NCI-H446 (cell line): ENCODE results near the gene BTBD16.

ENCODE experiments used
- DNase-seq, 2 experiments: peaks; one replicate each; lab custom pipeline; 2025; lab: John Stamatoyannopoulos, UW

Gene BTBD16

DNA sequence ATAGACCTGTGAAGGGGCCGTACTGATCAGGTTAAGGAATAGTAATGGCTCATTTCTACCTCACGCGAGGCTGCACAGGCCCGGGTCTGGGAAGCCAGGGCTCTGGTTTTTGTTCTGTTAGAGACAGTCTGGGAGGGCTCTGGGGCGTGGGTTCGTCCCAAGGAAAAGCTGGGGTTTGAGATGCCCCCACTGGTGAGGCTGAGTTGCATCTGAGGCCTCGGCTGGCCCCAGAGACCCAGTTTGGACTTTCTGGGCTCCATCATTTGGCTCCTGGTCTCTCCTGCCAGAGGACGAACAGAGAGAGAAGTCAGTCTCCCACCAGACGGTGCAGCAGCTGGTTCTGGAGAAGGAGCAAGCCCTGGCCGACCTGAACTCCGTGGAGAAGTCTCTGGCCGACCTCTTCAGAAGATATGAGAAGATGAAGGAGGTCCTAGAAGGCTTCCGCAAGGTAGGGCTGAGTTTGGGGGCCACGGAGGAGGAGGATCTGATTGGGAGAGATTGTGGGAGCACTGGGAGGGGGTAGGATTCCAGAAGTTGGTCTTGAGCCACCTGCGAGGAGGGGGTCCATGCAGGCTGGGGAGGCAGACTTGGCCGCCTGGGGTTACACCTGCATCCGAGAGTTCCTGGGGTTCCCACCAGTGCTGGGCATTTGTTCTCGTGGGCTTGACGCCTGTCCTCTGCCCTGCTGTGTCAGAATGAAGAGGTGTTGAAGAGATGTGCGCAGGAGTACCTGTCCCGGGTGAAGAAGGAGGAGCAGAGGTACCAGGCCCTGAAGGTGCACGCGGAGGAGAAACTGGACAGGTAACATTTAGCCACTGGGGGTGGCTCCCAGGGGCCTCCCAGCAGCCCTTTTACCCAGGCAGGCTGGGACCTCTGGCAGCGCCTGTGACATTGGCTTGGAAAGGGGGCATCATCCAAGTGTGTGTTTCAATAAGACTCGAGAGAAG is 22.5 kb upstream of the BTBD16 start:
- no peak for DNase-seq

DNA sequence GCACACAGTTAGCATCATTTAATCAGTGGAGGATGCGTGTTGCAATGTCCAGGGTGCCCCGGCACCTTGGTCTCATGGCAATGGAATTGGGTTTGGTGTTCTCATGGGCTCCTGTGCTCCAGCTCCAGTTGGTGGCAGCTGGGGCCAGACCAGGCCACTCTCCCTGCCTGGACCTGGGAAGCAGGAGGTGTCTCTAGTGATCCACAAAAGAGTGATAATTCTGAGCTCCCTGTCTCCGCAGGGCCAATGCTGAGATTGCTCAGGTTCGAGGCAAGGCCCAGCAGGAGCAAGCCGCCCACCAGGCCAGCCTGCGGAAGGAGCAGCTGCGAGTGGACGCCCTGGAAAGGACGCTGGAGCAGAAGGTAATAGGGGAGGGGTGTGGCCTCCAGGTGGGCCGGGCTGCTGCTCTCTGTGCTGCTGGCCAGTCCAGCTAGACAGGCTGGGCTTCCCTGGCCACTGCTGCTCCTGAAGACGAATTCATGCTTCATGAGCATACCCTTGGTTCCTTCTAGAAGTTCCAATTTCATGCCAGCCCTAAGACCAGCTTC is 21.7 kb upstream of the BTBD16 start:
- no peak for DNase-seq

DNA sequence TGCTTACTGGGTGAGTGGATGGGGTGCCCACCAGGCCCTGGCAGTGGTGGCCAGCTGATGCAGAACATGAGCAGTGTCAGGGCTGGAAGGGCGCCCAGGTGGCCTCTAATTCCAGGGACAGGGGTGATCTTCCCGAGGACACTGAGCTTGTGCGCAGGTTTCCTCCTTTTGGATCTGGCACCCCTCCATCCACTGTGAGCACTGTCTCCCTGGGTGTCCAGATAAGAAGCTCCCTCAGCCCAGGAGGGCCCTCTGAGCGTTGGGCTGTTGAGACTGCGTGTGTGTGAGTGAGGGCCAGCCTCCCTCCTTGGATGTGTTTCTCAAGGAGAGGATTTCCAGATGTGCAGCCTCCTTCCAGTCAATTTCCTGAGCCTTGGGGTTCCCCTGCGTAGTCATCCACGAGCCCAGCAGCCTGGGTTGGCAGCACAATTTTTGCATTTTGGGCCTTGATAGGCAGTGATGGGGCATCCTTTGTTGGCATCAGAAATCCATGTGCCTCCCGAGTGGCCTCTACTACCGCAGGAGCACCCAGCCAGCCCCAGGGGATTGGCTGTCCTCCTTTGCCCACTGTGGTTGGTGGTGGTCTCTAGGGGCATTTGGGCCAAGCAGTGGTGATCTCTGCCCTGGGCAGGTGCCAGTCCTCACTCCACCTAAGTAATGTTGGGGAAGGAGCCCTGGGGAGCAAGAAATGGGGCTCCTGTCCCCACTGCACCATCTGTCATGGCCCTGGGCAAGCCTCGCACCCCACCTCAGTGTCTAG is 20.9 kb upstream of the BTBD16 start:
- DNase-seq: no peak

DNA sequence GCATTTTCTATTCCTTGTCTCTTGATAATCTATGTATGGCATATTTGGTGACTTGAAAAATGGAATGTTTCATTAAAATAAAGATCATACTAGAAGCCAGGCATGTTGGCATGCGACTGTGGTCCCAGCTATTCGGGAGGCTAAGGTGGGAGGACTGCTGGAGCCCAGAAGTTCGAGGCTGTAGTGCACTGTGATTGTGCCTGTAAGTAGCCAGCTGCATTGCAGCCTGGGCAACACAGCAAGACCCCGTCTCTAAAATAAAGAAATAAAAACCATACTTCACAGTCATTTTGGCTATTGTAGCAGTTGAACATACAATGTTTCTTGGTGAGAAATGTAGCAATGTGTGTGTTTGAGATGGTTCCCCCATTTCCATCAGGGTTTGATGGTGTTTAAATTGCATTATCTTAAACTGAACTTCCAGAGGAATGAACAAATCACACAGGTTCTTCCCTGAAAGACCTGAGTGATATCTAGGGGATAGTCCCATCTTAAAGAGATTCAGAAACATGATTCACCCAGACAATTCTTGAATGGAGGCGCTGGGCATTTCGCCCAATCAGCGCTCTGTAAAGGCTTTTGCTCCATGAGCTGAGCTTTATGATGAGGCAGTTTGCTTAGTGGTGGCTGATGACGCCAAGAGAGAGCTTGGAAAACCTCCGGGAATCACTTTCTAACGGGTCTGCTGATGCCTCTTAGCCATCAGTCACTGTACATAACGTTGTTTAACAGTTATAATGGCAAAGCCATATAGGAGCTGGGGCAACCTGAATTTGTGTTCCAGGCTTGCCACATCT is 19.4 kb upstream of the BTBD16 start:
- no peak for DNase-seq

DNA sequence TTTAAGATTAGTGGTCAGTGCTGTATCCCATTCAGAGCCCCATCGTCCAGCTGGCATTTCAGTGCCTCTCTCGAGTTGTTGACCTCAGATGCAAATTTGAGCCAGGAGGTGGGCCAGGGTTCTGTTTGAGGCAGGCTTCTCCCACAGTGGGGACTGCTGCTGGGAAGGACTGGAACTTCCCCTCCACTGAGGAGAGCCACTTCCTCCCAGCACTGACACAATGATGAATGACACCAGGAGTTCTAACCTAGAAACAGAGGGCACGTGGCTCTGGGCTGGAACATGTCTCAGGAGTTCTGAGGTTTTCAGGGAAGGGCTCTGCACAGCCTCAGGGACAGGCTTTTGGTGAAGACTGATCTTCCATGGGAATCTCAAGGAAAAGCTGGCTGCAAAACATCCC is 18.3 kb upstream of the BTBD16 start:
- no peak for DNase-seq

DNA sequence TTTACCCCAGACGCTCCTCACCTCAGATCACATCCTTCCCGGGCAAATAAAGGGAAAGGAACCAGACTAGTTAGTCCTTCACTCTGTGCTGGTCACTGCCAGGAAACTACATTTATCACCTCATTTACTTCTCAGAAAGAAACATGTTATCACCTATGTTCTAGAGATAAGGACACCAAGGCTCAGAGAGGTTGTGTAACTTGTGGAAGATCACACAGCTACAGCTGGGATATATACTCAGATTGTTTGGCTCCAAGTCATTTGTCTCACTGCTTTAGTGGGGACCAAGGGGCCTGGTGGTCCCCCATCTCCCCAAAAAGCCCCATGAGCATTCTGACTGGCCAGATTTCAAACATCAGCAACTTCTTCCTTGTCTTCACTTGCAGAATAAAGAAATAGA is 17.5 kb upstream of the BTBD16 start:
- DNase-seq: no peak

DNA sequence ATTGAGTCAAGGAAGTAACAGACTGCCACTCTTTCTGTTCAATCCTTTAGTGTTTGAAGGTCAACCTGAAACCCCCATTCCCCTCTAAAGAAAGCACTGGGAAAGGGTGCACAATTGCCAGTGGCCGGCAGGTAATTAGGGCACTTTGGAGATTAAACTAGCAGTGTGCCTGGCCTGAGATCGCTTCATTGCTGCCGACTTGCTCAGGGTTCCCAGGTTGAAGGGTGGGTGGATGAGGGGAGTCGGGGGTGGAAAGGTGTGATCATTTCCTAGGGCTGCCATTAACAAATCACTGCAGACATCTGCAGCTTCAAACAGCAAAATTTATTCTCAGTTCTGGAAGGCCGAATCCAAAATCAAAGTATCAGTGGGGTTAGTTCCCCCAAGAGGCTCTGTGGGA is 16.3 kb upstream of the BTBD16 start:
- no peak for DNase-seq

DNA sequence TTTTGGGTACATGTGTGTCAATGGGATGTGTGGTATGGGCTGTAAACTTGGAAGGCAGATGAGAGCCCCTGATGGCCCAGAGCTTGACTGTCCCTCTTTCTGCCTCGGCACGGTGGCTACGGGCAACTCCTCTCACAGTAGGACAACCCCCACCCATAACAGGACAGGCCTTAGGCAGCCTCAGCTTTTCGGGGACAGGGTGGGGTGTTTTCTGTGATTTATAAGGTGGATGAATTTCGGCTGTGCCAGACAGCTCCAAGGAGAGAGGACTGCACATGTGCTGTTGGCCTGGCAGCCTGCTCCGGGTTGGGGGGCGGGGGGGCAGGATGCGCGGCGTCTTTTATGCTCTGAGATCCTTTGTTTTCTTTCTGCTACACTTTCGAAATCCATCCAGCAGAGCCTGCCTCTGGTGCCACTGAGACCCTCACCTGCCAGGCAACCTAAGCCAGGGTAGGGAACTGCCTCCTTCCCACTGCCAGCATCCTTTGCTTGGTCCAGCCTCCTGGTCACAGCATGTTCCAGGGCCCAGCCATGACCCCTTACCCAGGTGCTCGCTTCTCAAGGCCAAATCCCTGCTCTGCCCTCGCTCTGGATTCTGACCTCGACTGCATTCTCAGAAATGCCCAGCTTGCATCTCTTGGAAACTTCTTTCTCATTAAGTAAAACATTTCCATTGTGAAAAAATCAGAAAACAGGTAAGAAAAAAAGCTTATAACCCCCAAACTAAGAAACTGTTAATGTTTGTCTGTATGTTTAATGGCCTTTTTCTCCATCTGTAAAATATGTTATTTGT is 15.4 kb upstream of the BTBD16 start:
- no peak for DNase-seq

DNA sequence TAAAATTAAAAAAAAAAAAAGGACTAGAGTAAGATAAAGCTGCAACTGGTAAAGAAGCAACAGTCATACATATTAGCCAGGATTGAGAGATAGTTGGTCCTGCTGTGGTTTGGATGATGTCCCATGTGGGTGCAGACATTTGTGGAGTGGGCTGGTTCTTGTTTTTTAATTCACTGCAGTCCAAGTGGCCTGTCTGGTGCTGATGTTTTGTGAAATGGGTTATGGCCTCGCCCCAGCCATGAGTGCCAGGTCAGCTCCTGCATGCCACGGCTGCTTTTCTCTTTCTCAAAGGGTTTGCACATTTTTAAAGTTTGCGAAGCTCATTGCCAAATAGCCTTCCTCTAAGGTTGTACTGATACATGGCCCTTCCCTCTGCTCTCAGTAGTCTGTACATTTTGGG is 14.1 kb upstream of the BTBD16 start:
- DNase-seq: no peak

DNA sequence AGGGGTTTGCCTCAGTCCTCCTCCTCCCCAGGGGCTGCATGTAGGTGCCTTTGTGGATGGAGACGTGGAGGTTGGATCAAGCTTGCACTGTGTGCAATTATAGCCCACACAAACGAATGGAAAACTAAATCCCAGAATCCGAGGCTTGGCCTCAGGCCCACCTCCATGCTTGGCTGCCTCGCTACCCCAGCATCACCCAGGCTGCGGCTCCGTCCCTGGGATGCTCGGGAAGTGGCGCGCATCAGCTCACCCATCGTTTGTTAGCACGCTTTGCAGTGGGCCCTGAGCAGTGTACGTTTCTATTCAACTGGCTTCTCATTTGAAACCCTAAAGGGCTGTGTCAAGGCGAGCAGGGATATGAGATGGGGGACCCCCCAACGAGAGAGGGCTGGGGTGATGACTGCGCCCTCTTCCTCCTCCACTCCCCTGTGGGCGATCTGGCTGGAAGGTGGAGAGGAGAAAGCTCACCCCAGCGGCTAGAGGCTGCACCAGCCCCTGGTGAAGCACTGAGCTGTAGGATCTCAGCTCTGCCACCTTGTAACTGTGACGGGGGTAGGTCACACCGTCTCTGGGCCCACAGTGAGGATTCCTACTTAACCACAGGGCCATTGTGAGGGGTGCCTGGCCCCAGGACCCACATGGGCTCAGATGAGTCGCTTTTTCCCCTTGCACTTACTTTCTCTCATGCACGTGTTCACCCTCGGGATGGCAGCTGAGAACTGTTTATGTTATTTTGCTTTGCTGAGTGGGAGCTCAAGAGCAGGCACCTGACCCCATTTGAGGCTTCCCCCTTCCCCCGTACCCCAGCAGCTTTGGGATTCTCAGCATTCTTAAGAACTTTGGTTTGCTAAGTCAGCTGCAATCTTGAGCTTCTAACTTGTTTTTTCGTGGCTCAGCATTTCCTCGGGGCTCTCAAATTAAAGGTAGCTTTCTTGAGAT is 12.7 kb upstream of the BTBD16 start:
- no peak for DNase-seq

DNA sequence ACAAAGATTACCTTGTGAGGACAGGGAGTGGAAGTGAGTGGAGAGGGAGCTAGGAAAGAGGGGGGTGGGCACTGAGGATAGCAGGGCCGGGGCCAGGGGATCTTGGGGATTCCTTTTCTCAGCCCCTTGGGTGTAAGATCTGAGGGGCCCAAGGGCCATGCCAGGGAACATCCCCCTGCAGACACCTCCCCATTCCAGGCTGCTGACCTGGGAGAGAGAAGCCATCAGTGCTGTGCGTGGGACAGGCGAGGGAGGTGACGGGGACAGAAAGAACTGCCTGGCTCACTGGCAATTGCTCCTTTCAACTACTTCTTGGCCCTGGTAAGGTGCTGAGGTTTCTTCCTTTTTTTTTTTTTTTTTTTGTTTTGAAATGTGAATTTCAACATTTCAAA is 12.0 kb upstream of the BTBD16 start:
- no peak for DNase-seq

DNA sequence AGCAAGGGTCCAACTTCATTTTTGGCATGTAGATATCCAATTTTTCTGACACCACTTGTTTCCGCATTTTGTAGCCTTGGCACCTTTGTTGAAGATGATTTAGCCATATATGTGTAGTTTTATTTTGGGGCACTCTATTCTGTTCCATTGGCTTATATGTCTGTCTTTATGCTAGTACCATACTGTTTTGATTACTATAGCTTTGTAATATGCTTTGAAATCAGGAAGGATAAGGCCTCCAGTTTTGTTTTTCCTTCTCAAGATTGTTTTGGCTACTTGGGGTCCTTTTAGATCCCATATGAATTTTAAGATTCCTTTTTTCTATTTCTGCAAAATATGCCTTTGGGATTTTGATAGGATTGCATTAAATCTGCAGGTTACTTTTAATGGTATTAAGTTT is 9.5 kb upstream of the BTBD16 start:
- DNase-seq: no peak

DNA sequence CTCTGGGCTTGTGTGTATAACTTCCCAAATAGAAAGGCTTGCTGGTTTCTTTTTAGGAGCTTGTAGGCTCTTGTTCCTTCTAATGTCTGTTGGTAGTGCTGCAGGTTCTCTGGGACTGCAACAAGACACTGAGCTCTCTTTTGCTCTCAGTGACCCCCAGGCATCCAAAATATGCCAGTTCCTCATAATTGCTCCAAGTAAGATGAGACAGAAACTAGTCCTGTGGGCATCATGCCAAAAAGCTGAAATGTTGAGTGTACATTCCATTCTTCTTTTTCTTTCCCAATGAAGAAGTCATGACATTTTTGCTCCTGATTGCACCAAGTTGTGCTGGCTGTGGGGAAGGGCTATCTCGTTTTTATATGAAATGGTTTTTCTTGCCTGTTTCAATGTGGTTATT is 7.1 kb upstream of the BTBD16 start:
- DNase-seq: peak in 1 of 2 experiments; percentile 6

DNA sequence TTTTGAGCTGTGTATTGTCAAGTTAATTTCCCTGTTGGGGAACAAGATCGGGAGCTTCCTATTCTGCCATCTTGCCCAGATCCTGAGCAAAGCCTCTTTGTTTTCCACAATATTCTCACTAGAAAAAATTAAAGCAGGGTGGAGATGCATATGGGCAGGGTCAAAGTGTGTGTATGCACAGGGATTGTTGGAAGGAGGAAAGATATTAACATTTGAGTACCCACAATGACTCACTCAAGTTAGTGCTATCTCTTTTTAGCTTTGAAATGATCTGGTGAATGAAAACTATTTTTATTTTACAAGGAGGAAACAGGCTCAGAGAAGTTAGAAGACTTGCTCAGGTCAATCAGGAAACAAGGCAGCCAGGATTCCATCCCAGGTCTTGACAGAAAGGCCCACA is 6.7 kb upstream of the BTBD16 start:
- DNase-seq: no peak

DNA sequence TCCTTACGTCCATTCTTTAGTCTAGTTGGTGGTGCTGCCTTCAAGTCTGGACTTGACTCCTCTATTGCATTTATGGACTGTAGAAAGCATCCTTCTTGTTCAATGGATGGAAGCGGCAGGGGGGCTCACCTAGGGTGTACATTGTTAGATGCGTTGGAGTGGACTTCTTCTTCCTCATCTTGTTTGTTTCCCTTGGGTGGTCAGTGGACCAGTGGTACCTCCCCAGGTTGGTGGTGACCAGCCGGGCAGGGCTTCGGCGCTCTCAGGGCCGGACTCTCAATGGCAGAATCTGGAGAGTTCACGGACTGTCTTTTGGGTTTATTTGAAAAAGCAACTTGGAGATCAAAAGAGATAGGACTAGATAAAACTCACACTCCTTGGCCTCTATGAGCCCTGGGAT is 6.2 kb upstream of the BTBD16 start:
- no peak for DNase-seq

DNA sequence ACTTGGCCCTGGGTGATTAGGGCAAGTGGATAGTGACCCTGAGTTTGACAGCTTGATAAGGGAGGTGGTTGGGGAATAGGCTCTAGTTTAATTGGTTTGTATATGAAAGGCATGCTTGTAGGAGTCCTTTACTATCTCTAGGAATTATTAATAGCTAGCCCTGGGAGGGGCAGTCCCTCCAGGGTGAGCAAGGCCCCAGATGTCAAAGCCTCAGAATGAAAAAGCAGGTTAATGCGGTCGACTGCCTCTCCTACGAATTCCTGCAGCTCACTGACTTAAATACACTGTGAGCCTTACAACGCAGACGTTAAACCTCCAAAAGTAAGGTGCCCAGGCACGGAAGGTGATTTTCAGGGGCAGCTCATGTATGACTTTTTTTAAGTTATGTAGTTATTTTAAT is 5.2 kb upstream of the BTBD16 start:
- DNase-seq: no peak

DNA sequence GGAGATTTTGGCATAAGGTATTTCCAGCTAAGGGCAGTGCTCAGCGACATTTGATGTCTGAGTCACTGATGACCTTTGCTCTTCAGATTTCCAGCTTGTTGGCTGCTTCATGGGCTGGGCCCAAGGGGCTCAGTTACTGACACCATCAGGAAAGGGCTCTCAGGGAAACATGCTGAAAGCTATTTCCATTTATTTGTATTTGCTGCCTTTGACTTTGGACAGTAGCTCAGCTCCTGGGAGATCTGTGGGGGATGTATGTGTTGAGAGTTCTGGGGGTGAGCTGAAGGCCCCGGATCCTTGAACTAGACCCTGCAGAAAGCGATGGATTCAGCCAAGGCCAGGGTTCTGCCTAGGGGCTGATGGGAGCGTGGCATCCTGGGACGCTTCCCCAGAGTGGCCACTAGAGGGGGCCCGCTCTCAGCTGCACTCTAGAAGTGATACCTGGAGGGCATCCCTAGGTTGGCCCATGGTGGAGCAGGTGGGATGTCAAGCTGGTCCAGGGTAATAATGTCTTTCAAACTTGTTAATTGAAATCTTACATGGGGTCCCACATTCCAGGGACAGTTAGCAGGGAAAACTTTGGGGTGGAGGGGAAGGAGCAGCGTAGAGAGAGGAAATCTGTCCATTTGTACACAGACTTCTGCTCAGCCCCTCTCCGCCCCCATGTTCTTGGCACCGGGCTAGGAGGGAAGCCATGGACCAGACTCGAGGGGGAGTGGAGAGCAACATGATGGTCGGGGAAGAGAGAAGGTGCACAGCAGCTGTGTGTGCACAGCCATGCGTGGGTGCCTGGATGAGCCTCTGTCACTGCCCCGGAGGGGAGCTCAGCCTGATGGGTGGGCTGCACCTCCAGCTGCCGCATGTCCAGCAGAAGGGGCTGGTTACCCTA is 3.0 kb upstream of the BTBD16 start:
- DNase-seq: peak in 1 of 2 experiments; percentile 20

DNA sequence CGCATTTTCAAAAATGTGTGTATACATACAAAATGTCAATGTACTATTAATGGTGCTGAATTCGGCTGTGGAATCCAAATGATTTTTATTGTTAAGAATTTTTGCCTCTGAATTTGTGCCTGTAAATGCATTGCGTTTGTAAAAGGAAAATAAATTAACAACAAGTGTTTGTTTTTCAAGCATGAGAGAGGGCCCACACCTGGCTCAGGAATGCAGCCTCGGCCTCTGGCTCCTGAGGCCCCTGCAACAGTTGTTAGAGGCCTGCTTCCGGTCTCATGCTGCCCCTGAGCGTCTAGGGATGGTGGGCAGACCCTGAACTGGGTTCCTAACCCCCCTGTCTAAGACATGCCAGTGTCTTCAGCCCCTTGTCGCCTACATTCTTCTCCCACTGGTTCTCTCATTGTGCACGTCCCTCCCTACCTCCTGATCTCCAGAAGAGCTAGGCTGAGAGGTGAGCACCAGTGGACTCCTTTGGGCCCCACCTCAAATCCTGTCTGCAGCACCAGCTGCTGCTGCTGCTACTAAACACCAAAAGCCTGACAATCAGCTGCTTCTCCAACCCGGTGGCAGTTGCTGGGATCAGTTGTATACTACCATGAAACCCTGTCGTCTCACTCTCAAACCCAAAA is 1.9 kb upstream of the BTBD16 start:
- no peak for DNase-seq
